H7 (cell line): Measurements from ENCODE around the gene ANKS1B. TPM values are rescaled to one million over a fixed set of nuclear protein-coding genes. Genes with fewer than 3 reads are reported as not detected.

ENCODE experiments used
- DNase-seq: peaks from one replicate; pipeline ENCODE4 v3.0.0; 2012
- H3K27me3 ChIP-seq: 2 replicates; pipeline ENCODE4 v1.6.0; 2011; ENCODE audit warnings: mild to moderate bottlenecking, low read length; ENCODE audit not compliant: control insufficient read depth, insufficient read depth
- H3K36me3 ChIP-seq: replicated peaks from 2 replicates; pipeline ENCODE4 v1.5.1; 2011; ENCODE audit warnings: low read length; ENCODE audit not compliant: control insufficient read depth, insufficient read depth
- H3K4me3 ChIP-seq: 2 replicates; pipeline ENCODE4 v1.5.1; 2011; ENCODE audit warnings: low read depth, mild to moderate bottlenecking, control low read depth, low read length, moderate library complexity; ENCODE audit not compliant: insufficient read depth
- total RNA-seq: library from RNA; depleted of rRNA; stranded (reverse); fragments of >200 nt; shearing (Covaris generic); gene quantifications from 2 replicates; pipeline ENCODE4 v1.2.3, GENCODE V29; 2014

The ANKS1B gene
- total RNA-seq, 1 experiment from 2014 or later, result 3.5 TPM

DNA sequence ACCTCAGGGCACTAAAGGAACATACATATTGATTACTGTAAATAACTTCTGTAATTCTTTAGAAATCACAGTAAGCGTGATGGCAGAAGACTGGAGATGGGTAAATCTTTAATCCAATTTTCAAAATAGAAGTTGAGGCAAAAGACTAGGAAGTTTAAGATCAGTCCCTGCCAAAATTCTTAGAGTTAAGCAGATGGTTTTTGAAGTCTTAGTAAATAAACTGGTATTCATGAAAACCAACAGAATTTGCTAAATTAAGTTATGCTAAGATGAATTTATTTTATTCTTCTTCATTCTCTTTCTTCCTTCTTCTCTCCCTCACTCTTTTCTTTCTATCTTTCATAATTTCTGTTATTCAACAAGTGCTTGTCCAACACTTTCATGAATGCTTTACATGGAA is 435.5 kb downstream of the ANKS1B start:
- Histone ChIP-seq H3K4me3 (no peak overlapping the region), H3K27me3 (no peaks in the 10 kb centered on the region), H3K36me3 (no peaks in the 10 kb centered on the region)
- no peak for DNase-seq

- Histone ChIP-seq H3K36me3 (no peaks in the 10 kb centered on the region), H3K4me3 (no peak overlapping the region), H3K27me3 (no peaks in the 10 kb centered on the region)
- DNase-seq, result no peak
These were observed 440.3 kb downstream of the ANKS1B start for GRCh38 chr12:99544457-99544856.

DNA sequence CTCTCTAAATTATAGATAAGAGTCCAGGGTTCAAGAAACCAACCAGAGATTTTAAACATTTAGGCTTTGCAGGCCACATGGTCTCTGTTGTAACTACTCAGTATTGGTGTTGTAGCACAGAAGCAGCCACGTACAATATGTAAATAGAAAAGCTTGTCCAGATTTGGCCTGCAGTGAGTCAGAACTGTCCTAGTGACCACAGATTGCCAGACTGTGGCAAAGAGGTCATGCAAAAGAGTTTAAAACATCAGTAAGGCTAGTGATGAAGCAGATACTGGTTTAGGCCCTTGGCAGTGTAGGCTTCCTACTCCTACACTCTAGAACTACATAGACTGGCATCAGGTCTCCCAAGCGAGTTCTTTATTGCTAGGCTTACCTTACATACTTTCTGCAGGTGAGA is 454.8 kb downstream of the ANKS1B start:
- no peaks in the 10 kb centered on the region for H3K27me3 ChIP-seq
- H3K36me3 ChIP-seq, result no peaks in the 10 kb centered on the region
- H3K4me3 ChIP-seq, result no peak overlapping the region
- no peak for DNase-seq

DNA sequence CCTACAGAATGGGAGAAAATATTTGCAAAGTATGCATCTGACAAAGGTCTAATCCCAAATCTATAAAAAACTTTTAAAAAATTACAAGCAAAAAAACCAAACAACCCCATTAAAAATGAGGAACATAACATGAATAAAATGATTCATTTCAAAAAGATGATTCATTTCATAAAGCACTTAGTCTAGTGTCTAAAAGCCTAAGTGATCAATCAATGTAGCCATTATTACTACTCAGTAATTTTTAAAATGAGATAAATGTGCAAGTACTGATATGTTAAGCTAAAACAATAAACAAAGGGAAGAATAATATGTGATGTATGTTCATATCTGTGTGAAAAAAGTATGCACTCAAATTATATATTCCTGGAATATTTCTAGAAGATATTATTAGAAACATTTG is 456.3 kb downstream of the ANKS1B start:
- DNase-seq, result no peak
- no peaks in the 10 kb centered on the region for H3K36me3 ChIP-seq
- no peak overlapping the region for H3K4me3 ChIP-seq
- no peaks in the 10 kb centered on the region for H3K27me3 ChIP-seq

GRCh38 chr12:99523853-99524252 is 460.9 kb downstream of the ANKS1B start:
- no peaks in the 10 kb centered on the region for H3K36me3 ChIP-seq
- H3K27me3 ChIP-seq, result no peaks in the 10 kb centered on the region
- DNase-seq, result no peak
- H3K4me3 ChIP-seq, result no peak overlapping the region

GRCh38 chr12:99522456-99522855 is 462.3 kb downstream of the ANKS1B start:
- Histone ChIP-seq H3K36me3 (no peaks in the 10 kb centered on the region), H3K27me3 (no peaks in the 10 kb centered on the region), H3K4me3 (no peak overlapping the region)
- DNase-seq, result no peak

DNA sequence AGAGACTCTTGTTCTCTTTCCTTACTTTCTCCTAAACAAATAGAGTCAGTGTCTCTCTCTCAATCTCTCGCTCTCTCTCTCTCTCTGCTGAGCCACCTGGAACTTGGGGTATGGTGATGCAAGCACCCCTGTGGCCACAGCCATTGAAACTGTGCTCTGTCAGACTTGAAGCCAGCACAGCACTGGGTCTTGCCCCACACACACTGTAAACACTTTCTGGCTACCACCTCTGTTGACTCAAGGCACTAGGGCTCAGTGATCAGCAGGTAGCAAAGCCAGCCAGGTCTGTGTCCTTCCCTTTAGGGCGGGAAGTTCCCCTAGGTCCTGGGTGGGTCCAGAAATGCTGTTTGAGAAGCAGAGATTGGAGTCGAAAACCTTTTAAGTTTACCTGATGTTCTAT is 463.1 kb downstream of the ANKS1B start:
- H3K36me3 ChIP-seq, result no peaks in the 10 kb centered on the region

DNA sequence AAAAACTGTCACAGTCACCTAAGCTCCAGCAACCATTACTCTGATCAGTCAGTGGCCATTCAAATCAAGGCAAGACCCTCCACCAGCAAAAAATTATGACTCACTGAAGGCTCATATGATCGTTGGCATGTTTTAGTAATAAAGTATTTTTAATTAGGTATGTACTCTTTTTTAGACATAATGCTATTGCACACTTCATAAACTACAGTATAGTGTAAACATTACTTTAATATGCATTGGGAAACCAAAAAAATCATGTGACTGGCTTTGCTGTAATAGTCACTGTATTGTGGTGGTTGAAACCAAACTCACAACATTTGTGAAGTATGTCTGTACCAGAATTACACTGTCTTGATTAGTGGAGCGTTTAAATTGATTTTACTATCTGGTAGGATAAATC is 471.7 kb downstream of the ANKS1B start:
- H3K4me3 ChIP-seq, result no peak overlapping the region
- H3K36me3 ChIP-seq, result no peaks in the 10 kb centered on the region
- no peaks in the 10 kb centered on the region for H3K27me3 ChIP-seq
- no peak for DNase-seq

More for the DNA sequence above, 463.1 kb downstream of the ANKS1B start:
- DNase-seq, result no peak
- Histone ChIP-seq H3K4me3 (no peak overlapping the region), H3K27me3 (no peaks in the 10 kb centered on the region)

DNA sequence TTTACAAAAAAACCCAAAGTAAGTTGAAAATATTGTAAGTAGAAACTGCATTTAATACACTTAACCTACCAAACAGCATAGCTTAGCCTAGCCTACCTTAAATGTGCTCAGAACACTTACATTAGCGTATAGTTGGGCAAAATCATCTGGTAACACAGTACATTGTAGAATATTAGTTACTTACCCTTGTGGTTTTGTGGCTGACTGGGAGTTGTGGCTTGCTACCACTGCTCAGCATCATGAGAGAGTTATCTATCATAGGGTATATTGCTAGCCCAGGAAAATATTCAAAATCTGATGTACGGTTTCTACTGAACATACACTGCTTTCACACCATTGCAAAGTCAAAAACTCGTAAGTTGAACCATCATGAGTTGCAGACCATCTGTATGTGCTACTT is 478.9 kb downstream of the ANKS1B start:
- DNase-seq, result no peak
- Histone ChIP-seq H3K4me3 (no peak overlapping the region), H3K27me3 (no peaks in the 10 kb centered on the region), H3K36me3 (no peaks in the 10 kb centered on the region)

GRCh38 chr12:99498756-99499155 is 486.0 kb downstream of the ANKS1B start:
- Histone ChIP-seq H3K4me3 (no peak overlapping the region), H3K27me3 (no peaks in the 10 kb centered on the region), H3K36me3 (no peaks in the 10 kb centered on the region)
- DNase-seq, result no peak

GRCh38 chr12:99495799-99496198 is 488.9 kb downstream of the ANKS1B start:
- no peaks in the 10 kb centered on the region for H3K27me3 ChIP-seq
- H3K36me3 ChIP-seq, result no peaks in the 10 kb centered on the region

DNA sequence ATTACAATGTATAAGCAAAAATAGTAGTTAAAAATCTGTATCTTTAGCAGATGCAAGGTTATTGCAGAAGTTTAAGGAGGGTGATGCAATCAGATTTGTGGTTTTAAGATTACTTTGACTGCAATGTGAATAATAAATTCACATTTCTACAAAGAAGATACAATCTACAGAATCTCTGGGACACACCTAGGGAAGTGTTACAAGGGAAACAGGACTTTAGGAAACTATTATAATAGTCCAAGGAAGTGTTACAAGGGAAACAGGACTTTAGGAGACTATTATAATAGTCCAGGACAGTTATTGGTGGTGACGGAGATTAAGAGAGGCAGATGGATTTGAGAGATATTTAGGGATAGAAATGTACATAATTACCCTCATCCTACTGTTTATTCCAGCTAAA is 491.5 kb downstream of the ANKS1B start:
- Histone ChIP-seq H3K36me3 (no peaks in the 10 kb centered on the region), H3K27me3 (no peaks in the 10 kb centered on the region), H3K4me3 (no peak overlapping the region)
- DNase-seq, result no peak

More at GRCh38 chr12:99495799-99496198, 488.9 kb downstream of the ANKS1B start:
- DNase-seq, result no peak
- no peak overlapping the region for H3K4me3 ChIP-seq

- H3K27me3 ChIP-seq, result no peaks in the 10 kb centered on the region
- no peak for DNase-seq
- H3K4me3 ChIP-seq, result no peak overlapping the region
- H3K36me3 ChIP-seq, result no peaks in the 10 kb centered on the region
These were observed 498.5 kb downstream of the ANKS1B start for GRCh38 chr12:99486277-99486676.

GRCh38 chr12:99479149-99479548 is 505.6 kb downstream of the ANKS1B start:
- no peak for DNase-seq
- Histone ChIP-seq H3K4me3 (no peak overlapping the region), H3K27me3 (no peaks in the 10 kb centered on the region), H3K36me3 (no peaks in the 10 kb centered on the region)

DNA sequence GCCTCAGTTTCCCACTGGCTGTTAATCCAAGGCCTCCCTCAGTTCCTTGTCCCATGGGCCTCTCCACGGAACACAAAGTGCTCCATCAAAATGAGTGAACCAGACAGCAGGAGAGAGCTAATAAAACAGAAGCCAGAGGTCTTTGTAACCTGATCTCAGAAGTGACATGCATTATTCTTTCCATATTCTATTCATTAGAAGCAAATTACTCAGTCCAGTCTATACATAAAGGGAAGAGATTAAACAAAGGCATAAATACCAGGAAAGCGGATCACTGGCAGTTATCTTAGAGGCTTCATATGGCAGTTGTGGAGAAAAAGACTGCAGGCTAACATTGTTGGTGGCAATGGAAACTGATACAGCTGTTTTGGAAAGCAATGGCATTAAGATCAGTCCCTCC is 507.8 kb downstream of the ANKS1B start:
- no peaks in the 10 kb centered on the region for H3K27me3 ChIP-seq
- H3K36me3 ChIP-seq, result no peaks in the 10 kb centered on the region
- DNase-seq, result no peak
- no peak overlapping the region for H3K4me3 ChIP-seq

GRCh38 chr12:99455350-99456035 is 529.2 kb downstream of the ANKS1B start:
- no peaks in the 10 kb centered on the region for H3K27me3 ChIP-seq
- H3K36me3 ChIP-seq, result no peaks in the 10 kb centered on the region
- no peak overlapping the region for H3K4me3 ChIP-seq
- DNase-seq, result no peak
